Colonic mucosa (tissue), 4 donors: Measurements from ENCODE around the gene CNDP2. TPM values are rescaled to one million over a fixed set of nuclear protein-coding genes. Genes with fewer than 3 reads are reported as not detected.
A peak's percentile ranks its signal among the peaks of the same experiment; 100 is the strongest.

Source experiments
- DNase-seq: peaks from one replicate; pipeline ENCODE4 v3.0.0-alpha.2; 2020
- H3K27ac ChIP-seq: fragments of 200-600 bp; one replicate; pipeline ENCODE4 v1.8.0; 2021
- H3K27me3 ChIP-seq: fragments of 200-600 bp; one replicate; pipeline ENCODE4 v1.8.0; 2021
- H3K36me3 ChIP-seq: fragments of 200-600 bp; one replicate; pipeline ENCODE4 v1.8.0; 2021
- H3K4me1 ChIP-seq: fragments of 200-600 bp; one replicate; pipeline ENCODE4 v1.8.0; 2021; ENCODE audit warnings: mild to moderate bottlenecking
- H3K4me3 ChIP-seq: fragments of 200-600 bp; one replicate; pipeline ENCODE4 v1.8.0; 2021
- H3K9ac ChIP-seq, 2 donors: one replicate each; pipeline ENCODE4 v1.7.0; 2013; ENCODE audit warnings: control low read depth in 2 of 2, low read depth in 2 of 2, low read length in 2 of 2
- H3K9me3 ChIP-seq: fragments of 200-600 bp; one replicate; pipeline ENCODE4 v1.8.0; 2021
- CTCF ChIP-seq: fragments of 200-600 bp; IDR thresholded peaks from one replicate; pipeline ENCODE4 v1.8.0; 2022; ENCODE audit warnings: antibody characterized with exemption, mild to moderate bottlenecking
- intact Hi-C: fragments of 100-400 bp; cut with DNase I; formaldehyde crosslinking; loops from one replicate; pipeline ENCODE4 v1.14.1; 2022
- total RNA-seq, 2 donors: library from RNA; stranded (reverse); fragmentation: NEBNext Ultra II Directional in 1 of 2; extraction: Animal tissue kit (Norgen Biotek cat#: 25700) in 1 of 2; gene quantifications; one replicate each; pipeline ENCODE4 v1.2.1, GENCODE V29; 2021
- donor health status: healthy.
- donor health status: DM: no; HTN: no; CAD: no.
- donor health status: DM: no; HTN: no; CAD: no.

The CNDP2 gene
- total RNA-seq, 2 donors from 2014 or later: 206 to 261 TPM

- intact Hi-C loops: no loop called here
- peak; percentile 57 for DNase-seq
- H3K36me3 ChIP-seq: no peaks in the 10 kb centered on the region
- no peaks in the 10 kb centered on the region for H3K4me1 ChIP-seq
- no peaks in the 10 kb centered on the region for H3K27me3 ChIP-seq
- peak overlapping the region in 1 of 2 donors; percentile 30 for H3K9ac ChIP-seq
- no peak for TF ChIP-seq CTCF
- no peaks in the 10 kb centered on the region for H3K9me3 ChIP-seq
- H3K27ac ChIP-seq: no peak overlapping the region
- no peak overlapping the region for H3K4me3 ChIP-seq
These were observed 45.8 kb downstream of the CNDP2 start for GRCh38 chr18:74541703-74542555.

GRCh38 chr18:74544898-74545297, 48.7 kb downstream of the CNDP2 start:
- Histone ChIP-seq H3K4me1 (no peaks in the 10 kb centered on the region), H3K36me3 (no peaks in the 10 kb centered on the region)
- intact Hi-C loops: no loop called here

GRCh38 chr18:74546007-74546406, 49.8 kb downstream of the CNDP2 start:
- DNase-seq: no peak
- H3K36me3 ChIP-seq: no peaks in the 10 kb centered on the region
- H3K9ac ChIP-seq: no peak overlapping the region
- H3K9me3 ChIP-seq: no peaks in the 10 kb centered on the region
- H3K27me3 ChIP-seq: no peaks in the 10 kb centered on the region
- intact Hi-C loops: no loop called here
- TF ChIP-seq CTCF: no peak
- H3K27ac ChIP-seq: no peak overlapping the region
- no peak overlapping the region for H3K4me3 ChIP-seq
- no peaks in the 10 kb centered on the region for H3K4me1 ChIP-seq

More at GRCh38 chr18:74544898-74545297, 48.7 kb downstream of the CNDP2 start:
- H3K9me3 ChIP-seq: no peaks in the 10 kb centered on the region
- H3K9ac ChIP-seq: no peak overlapping the region
- DNase-seq: no peak
- no peaks in the 10 kb centered on the region for H3K27me3 ChIP-seq
- no peak overlapping the region for H3K4me3 ChIP-seq
- H3K27ac ChIP-seq: no peak overlapping the region
- TF ChIP-seq CTCF: no peak

GRCh38 chr18:74546751-74547530, 50.8 kb downstream of the CNDP2 start:
- Histone ChIP-seq H3K36me3 (no peaks in the 10 kb centered on the region), H3K4me3 (no peak overlapping the region), H3K27me3 (no peaks in the 10 kb centered on the region), H3K9me3 (no peaks in the 10 kb centered on the region), H3K27ac (no peak overlapping the region), H3K9ac (no peak overlapping the region), H3K4me1 (no peaks in the 10 kb centered on the region)
- intact Hi-C loops: no loop called here
- TF ChIP-seq CTCF: no peak
- peak; percentile 59 for DNase-seq

GRCh38 chr18:74547860-74548259, 51.7 kb downstream of the CNDP2 start:
- no peak for TF ChIP-seq CTCF
- Histone ChIP-seq H3K4me1 (no peaks in the 10 kb centered on the region), H3K27ac (no peak overlapping the region), H3K9ac (no peak overlapping the region), H3K36me3 (no peaks in the 10 kb centered on the region), H3K4me3 (no peak overlapping the region), H3K9me3 (no peaks in the 10 kb centered on the region), H3K27me3 (no peaks in the 10 kb centered on the region)
- intact Hi-C loops: no loop called here
- DNase-seq: no peak
